Stomach smooth muscle (tissue), 2 donors: Measurements from ENCODE around the gene APOC4.
"Not testable (repeated sequence)": the region's sequence is repeated elsewhere in the genome, so short reads cannot be mapped to it uniquely, and the experiment has no call there.

Experiments
- H3K27ac ChIP-seq: one replicate; pipeline ENCODE4 v1.7.0; 2013; ENCODE audit warnings: mild to moderate bottlenecking, low read length, inconsistent platforms
- H3K27me3 ChIP-seq, 2 donors: one replicate each; pipeline ENCODE4 v1.7.0; 2013; ENCODE audit warnings: low read length in 2 of 2; ENCODE audit not compliant: insufficient read depth in 2 of 2, control insufficient read depth in 1 of 2
- H3K36me3 ChIP-seq, 2 donors: one replicate each; pipeline ENCODE4 v1.7.0; 2013; ENCODE audit warnings: low read length in 2 of 2; ENCODE audit not compliant: control insufficient read depth in 2 of 2, insufficient read depth in 2 of 2
- H3K4me1 ChIP-seq: one replicate; pipeline ENCODE4 v1.7.0; 2013; ENCODE audit warnings: low read length; ENCODE audit not compliant: control insufficient read depth, insufficient read depth
- H3K4me3 ChIP-seq, 2 donors: one replicate each; pipeline ENCODE4 v1.7.0; 2013; ENCODE audit warnings: low read length in 2 of 2
- H3K9ac ChIP-seq, 2 donors: one replicate each; pipeline ENCODE4 v1.7.0; 2013; ENCODE audit warnings: low read length in 2 of 2, mild to moderate bottlenecking in 1 of 2
- H3K9me3 ChIP-seq, 2 donors: one replicate each; pipeline ENCODE4 v1.7.0; 2013; ENCODE audit warnings: low read length in 2 of 2; ENCODE audit not compliant: control insufficient read depth in 2 of 2
- donor health status: healthy.
- donor health status: Pancreatic carcinoma.

APOC4 gene

DNA sequence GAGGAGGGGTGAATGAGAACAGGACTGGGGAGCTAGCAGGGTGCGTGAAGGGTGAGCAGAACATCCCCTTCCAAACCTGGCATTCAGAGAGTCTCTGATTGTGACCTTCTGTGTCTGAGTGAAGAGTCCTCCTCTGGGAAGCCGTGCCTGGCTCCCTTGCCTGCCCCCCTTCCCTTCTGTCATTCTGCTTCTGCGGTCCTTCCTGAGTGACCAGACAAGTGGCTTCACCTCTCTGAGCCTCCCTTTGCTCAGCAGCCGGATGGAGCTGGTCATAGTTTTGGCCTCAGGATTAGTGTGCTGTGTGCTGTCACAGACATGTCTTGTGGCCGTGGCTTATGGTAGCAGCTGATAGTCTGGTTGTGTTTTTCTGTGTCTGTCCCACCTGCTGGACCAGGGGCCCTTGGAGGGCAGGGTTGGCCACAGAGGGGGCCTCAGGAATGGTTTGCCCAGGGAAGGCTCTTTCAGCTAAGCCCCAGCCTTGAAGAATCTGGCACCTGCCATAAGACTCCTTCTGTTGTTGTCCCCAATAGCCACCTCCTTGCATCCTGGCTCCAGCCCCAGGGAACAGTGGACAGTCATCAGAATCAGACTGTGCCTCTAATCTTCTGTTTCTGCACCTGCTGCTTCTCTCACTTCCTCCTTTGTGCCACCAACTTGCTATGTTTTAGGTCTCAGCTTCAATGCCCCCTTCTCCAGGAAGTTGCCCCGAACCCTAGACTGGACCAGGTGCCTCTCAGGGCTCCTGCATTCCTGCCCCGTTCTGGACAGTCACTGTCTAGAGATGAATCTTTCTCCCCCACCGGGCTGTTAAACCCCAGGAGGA lies 19.1 kb downstream of the APOC4 start:
- Histone ChIP-seq H3K27ac (no peak overlapping the region), H3K9ac (no peak overlapping the region), H3K27me3 (no peaks in the 10 kb centered on the region), H3K36me3 (peaks cover 8 to 25% of the 10 kb centered on the region in 2 donors), H3K4me3 (no peak overlapping the region), H3K9me3 (no peaks in the 10 kb centered on the region), H3K4me1 (peaks cover 29% of the 10 kb centered on the region)

DNA sequence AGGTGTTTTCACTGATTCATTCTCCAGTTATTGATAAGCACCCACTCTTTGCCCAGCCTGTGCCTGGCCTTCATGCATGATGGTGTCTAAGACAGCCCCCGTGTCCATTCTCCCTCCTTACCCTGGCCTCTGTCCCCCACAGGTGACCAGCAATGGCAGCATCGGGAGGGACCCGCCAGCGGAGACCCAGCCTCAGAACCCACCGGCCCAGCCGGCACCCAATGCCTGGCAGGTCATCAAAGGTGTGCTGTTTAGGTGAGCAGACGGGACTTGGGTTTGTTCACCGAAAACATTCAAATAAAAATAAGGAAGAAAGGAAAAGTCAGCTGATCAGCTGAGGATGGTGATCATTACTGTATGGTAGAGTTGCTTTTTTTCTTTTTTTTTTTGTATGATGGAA lies 19.8 kb downstream of the APOC4 start:
- no peaks in the 10 kb centered on the region for H3K27me3 ChIP-seq
- peaks cover 12 to 25% of the 10 kb centered on the region in 2 donors for H3K36me3 ChIP-seq
- H3K9ac ChIP-seq = no peak overlapping the region
- H3K4me1 ChIP-seq = peaks cover 22% of the 10 kb centered on the region
- no peak overlapping the region for H3K27ac ChIP-seq
- no peaks in the 10 kb centered on the region for H3K9me3 ChIP-seq
- no peak overlapping the region for H3K4me3 ChIP-seq

- Histone ChIP-seq H3K9me3 (no peaks in the 10 kb centered on the region), H3K4me1 (no peaks in the 10 kb centered on the region), H3K4me3 (no peak overlapping the region), H3K27ac (no peak overlapping the region), H3K9ac (no peak overlapping the region), H3K36me3 (peaks cover 19 to 21% of the 10 kb centered on the region in 2 donors), H3K27me3 (no peaks in the 10 kb centered on the region)
Measured at GRCh38 chr19:44968118-44968517, 26.1 kb downstream of the APOC4 start.

DNA sequence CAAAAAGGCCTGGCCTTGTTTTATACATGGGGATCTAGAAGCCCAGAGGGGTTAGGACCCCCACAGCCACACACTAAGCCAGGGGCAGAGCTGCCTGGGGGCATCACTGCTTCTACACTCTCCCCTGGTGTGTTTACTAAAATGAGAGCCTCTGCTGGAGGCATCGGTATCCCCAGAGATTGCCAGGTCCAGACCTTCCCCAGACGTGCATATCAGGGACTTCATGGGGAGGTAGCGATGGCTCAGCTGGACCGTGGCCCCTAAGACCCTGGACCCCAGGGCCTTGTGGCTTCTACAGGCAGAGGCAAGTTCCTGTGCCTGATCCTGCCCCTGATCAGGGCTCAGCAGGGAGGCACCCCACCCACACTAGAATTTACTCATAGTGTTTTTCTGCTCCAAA lies 26.6 kb downstream of the APOC4 start:
- Histone ChIP-seq H3K9me3 (no peaks in the 10 kb centered on the region), H3K4me3 (no peak overlapping the region), H3K36me3 (peaks cover 22 to 24% of the 10 kb centered on the region in 2 donors)

GRCh38 chr19:44969437-44969836 lies 27.4 kb downstream of the APOC4 start:
- Histone ChIP-seq H3K27me3 (no peaks in the 10 kb centered on the region), H3K9ac (no peak overlapping the region), H3K27ac (no peak overlapping the region), H3K4me3 (no peak overlapping the region), H3K4me1 (no peaks in the 10 kb centered on the region), H3K36me3 (peaks cover 27 to 29% of the 10 kb centered on the region in 2 donors), H3K9me3 (no peaks in the 10 kb centered on the region)

More for the DNA sequence above, 26.6 kb downstream of the APOC4 start:
- H3K9ac ChIP-seq = no peak overlapping the region
- no peak overlapping the region for H3K27ac ChIP-seq
- no peaks in the 10 kb centered on the region for H3K27me3 ChIP-seq
- H3K4me1 ChIP-seq = no peaks in the 10 kb centered on the region

DNA sequence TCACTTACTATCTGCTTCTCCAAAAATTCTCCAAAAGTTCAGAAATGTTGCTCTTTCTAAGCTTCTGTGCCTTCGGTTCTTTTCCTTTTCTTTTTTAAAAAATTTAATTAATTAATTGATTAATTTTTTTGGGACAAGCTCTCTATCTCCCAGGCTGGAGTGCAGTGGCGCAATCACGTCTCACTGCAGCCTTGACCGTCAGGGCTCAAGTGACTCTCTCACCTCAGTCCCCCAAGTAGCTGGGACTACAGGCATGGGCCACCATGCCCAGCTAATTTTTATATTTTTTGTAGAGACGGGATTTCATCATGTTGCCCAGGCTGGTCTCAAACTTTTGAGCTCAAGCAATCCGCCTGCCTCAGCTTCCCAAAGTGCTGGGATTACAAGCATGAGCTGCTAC lies 29.4 kb downstream of the APOC4 start:
- not testable (repeated sequence) for H3K9me3 ChIP-seq, H3K27ac ChIP-seq, H3K4me1 ChIP-seq, H3K4me3 ChIP-seq, H3K27me3 ChIP-seq, H3K9ac ChIP-seq
- peaks cover 33 to 43% of the 10 kb centered on the region in 2 donors for H3K36me3 ChIP-seq

- H3K9ac ChIP-seq = no peak overlapping the region
- H3K36me3 ChIP-seq = peaks cover 45 to 56% of the 10 kb centered on the region in 2 donors
- no peak overlapping the region for H3K4me3 ChIP-seq
- no peaks in the 10 kb centered on the region for H3K9me3 ChIP-seq
- no peak overlapping the region for H3K27ac ChIP-seq
- no peaks in the 10 kb centered on the region for H3K27me3 ChIP-seq
- H3K4me1 ChIP-seq = no peaks in the 10 kb centered on the region
Measured at GRCh38 chr19:44972802-44973201, 30.8 kb downstream of the APOC4 start.

GRCh38 chr19:44973982-44974735 lies 32.1 kb downstream of the APOC4 start:
- Histone ChIP-seq H3K36me3 (peaks cover 41 to 59% of the 10 kb centered on the region in 2 donors), H3K27ac (no peak overlapping the region), H3K9ac (no peak overlapping the region)

GRCh38 chr19:44974857-44975256 lies 32.8 kb downstream of the APOC4 start:
- Histone ChIP-seq H3K4me3 (no peak overlapping the region), H3K9ac (no peak overlapping the region), H3K9me3 (no peaks in the 10 kb centered on the region), H3K4me1 (no peaks in the 10 kb centered on the region), H3K27me3 (no peaks in the 10 kb centered on the region), H3K27ac (no peak overlapping the region), H3K36me3 (peaks cover 48 to 63% of the 10 kb centered on the region in 2 donors)

More at GRCh38 chr19:44973982-44974735, 32.1 kb downstream of the APOC4 start:
- no peaks in the 10 kb centered on the region for H3K9me3 ChIP-seq
- no peaks in the 10 kb centered on the region for H3K4me1 ChIP-seq
- no peaks in the 10 kb centered on the region for H3K27me3 ChIP-seq
- no peak overlapping the region for H3K4me3 ChIP-seq

- Histone ChIP-seq H3K9me3 (no peaks in the 10 kb centered on the region), H3K4me1 (no peaks in the 10 kb centered on the region), H3K27ac (no peak overlapping the region), H3K27me3 (no peaks in the 10 kb centered on the region), H3K9ac (no peak overlapping the region), H3K36me3 (peaks cover 48 to 66% of the 10 kb centered on the region in 2 donors), H3K4me3 (no peak overlapping the region)
Measured at GRCh38 chr19:44975444-44975843, 33.4 kb downstream of the APOC4 start.

DNA sequence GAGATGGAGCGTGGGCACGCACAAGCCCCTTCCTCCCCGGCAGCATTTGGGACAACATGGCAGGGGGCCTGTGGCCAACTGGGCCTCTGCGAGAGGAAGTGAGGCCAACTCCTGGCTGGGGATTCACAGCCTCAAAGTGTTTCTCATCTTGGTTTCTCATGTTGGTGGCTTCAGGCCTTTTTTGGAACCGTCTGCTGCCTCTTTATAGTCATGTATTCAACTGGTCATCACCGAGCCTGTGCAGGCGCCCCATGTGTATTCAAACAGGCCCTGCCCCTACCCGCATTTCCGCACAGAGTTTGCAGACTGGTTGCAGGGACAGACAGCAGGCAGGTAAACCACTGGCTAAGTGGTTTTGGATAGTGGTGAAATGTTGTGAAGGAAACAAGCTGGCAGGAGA lies 42.0 kb downstream of the APOC4 start:
- Histone ChIP-seq H3K4me1 (no peaks in the 10 kb centered on the region), H3K36me3 (peaks cover 32 to 49% of the 10 kb centered on the region in 2 donors), H3K9me3 (no peaks in the 10 kb centered on the region), H3K9ac (no peak overlapping the region), H3K4me3 (no peak overlapping the region), H3K27ac (no peak overlapping the region), H3K27me3 (no peaks in the 10 kb centered on the region)
